HUES64 (cell line): Measurements from ENCODE around the gene SACS.
"Not testable (repeated sequence)": the region's sequence is repeated elsewhere in the genome, so short reads cannot be mapped to it uniquely, and the experiment has no call there.

Experiments
- H3K27ac ChIP-seq: 2 replicates; pipeline ENCODE4 v1.7.0; 2013; ENCODE audit warnings: low read depth, low read length, inconsistent platforms
- H3K27me3 ChIP-seq: 2 replicates; pipeline ENCODE4 v1.6.1; 2013; ENCODE audit warnings: mild to moderate bottlenecking, low read length; ENCODE audit not compliant: insufficient read depth
- H3K36me3 ChIP-seq: 2 replicates; pipeline ENCODE4 v1.6.1; 2013; ENCODE audit warnings: mild to moderate bottlenecking, low read length; ENCODE audit not compliant: insufficient read depth
- H3K4me1 ChIP-seq: 2 replicates; pipeline ENCODE4 v1.6.1; 2013; ENCODE audit warnings: mild to moderate bottlenecking, low read length, moderate library complexity; ENCODE audit not compliant: insufficient read depth
- H3K4me3 ChIP-seq: 2 replicates; pipeline ENCODE4 v1.5.1; 2013; ENCODE audit warnings: mild to moderate bottlenecking, low read length, moderate library complexity
- H3K9ac ChIP-seq: 2 replicates; pipeline ENCODE4 v1.6.1; 2013; ENCODE audit warnings: mild to moderate bottlenecking, low read depth, low read length
- H3K9me3 ChIP-seq: 2 replicates; pipeline ENCODE4 v1.6.1; 2013; ENCODE audit warnings: low read depth, low read length; ENCODE audit not compliant: insufficient read depth
- WGBS: fragments of 150-250, 120-280 bp; methylation state at CpG from one replicate; pipeline ENCODE4 v1.1.7; 2013; ENCODE audit warnings: missing lambda C conversion rate; 5-methylcytosine and 5-hydroxymethylcytosine counted together

The SACS gene

GRCh38 chr13:23453132-23453531 lies 19.6 kb upstream of the SACS start:
- Histone ChIP-seq H3K4me3 (no peak overlapping the region), H3K27me3 (no peaks in the 10 kb centered on the region), H3K36me3 (no peaks in the 10 kb centered on the region), H3K4me1 (peaks cover 29% of the 10 kb centered on the region), H3K9ac (no peak overlapping the region), H3K9me3 (no peaks in the 10 kb centered on the region), H3K27ac (no peak overlapping the region)
- 86% methylated on average over 8 of the region's 8 CpGs for WGBS

- no peaks in the 10 kb centered on the region for H3K9me3 ChIP-seq
Measured at GRCh38 chr13:23450340-23451046, 17.0 kb upstream of the SACS start.

DNA sequence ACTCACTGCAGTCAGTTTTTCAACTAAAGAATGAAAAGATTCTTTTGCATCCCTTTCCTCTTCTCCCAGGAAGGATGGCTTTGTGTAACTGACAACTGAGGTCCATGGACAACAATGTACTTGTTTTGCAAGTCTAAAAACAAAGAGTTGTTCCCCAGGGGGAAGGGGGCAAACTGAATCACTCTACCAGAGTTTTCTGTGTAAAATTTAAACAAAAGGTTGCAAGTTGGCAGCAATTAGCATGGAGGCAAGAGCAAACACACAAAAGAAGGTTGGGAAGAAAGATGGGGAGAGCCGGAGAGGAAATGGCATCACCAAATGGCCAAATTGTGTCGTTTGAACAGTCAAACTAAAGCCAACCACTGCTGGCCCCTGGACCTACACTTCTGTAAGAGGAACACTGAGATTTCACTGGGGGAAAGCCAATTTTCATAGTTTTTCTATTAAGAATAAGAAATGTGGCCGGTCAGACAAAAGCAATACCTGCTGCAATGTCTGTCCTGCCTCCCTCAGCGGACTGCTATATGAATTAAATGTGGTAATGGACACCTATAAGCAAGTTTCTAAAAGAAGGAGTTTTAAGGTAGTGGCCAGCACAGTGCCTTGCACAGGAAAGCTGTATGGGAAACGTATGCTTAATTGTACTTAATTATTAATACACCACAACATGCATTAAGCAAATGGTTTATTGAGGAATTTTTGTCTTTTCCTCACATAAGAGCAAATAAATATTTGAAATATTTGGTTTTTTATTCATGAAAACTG lies 16.1 kb upstream of the SACS start:
- H3K9ac ChIP-seq, result peak overlapping the region; percentile 58
- H3K9me3 ChIP-seq, result no peaks in the 10 kb centered on the region
- peak overlapping the region; percentile 93 for H3K27ac ChIP-seq
- WGBS, result 26% methylated on average over 4 of the region's 5 CpGs
- no peaks in the 10 kb centered on the region for H3K27me3 ChIP-seq
- H3K4me1 ChIP-seq, result peaks cover 35% of the 10 kb centered on the region
- H3K4me3 ChIP-seq, result peak overlapping the region; percentile 6; the same call in 1 of the 2 replicates
- H3K36me3 ChIP-seq, result no peaks in the 10 kb centered on the region

More at GRCh38 chr13:23450340-23451046, 17.0 kb upstream of the SACS start:
- Histone ChIP-seq H3K4me1 (peaks cover 34% of the 10 kb centered on the region), H3K27ac (peak overlapping the region; percentile 93), H3K36me3 (no peaks in the 10 kb centered on the region), H3K27me3 (no peaks in the 10 kb centered on the region), H3K9ac (peak overlapping the region; percentile 58; the same call in 1 of the 2 replicates), H3K4me3 (no peak overlapping the region)
- 64% methylated on average over 7 of the region's 8 CpGs for WGBS

DNA sequence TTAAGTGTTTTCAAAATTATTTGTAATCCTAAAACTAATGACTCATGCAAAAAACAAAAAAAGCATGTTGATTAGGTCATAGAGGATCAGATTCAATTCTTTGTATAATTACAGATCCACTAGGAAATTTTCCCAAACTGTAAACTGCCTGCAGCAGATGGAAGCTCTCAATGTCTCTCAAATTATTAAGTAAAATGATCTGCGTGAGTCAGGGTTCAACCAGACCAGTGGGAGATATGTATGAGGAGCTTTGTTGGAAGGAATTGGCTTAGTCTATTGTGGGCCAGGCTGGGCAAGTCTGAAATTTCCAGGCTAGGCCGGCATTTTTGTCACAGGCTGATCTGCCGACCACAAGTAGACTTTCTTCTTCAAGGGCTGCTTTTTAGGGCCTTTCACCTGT lies 14.4 kb upstream of the SACS start:
- Histone ChIP-seq H3K36me3 (no peaks in the 10 kb centered on the region), H3K9ac (no peak overlapping the region), H3K27me3 (no peaks in the 10 kb centered on the region), H3K27ac (peak overlapping the region; percentile 69; the same call in 1 of the 2 replicates), H3K4me1 (peaks cover 35% of the 10 kb centered on the region), H3K9me3 (no peaks in the 10 kb centered on the region), H3K4me3 (no peak overlapping the region)
- WGBS, result 96% methylated on average over 3 of the region's 3 CpGs

DNA sequence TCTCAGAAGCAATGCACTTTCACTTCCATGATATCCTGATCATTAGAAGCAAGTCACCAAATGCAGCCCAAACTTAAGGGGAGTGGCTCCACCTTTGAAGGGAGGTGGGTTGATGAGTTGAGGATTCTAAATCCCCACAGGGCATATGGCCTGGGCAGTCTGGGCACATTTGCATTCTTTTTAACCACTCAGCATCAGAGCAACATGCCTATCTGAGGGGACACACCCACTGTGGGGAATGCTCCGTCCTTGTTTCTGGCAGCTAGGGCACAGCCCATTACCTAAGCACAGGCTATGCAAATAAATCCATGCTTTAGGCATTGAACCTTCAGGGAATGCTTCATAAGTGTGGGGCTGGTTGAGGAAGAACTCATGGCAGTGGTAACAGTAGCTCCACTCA lies 12.3 kb upstream of the SACS start:
- no peak overlapping the region for H3K4me3 ChIP-seq
- no peaks in the 10 kb centered on the region for H3K27me3 ChIP-seq
- no peaks in the 10 kb centered on the region for H3K9me3 ChIP-seq
- no peaks in the 10 kb centered on the region for H3K36me3 ChIP-seq
- no peak overlapping the region for H3K9ac ChIP-seq
- WGBS, result 58% methylated on average over 1 of the region's 1 CpG
- peaks cover 26% of the 10 kb centered on the region for H3K4me1 ChIP-seq
- H3K27ac ChIP-seq, result no peak overlapping the region

- Histone ChIP-seq H3K36me3 (no peaks in the 10 kb centered on the region), H3K9ac (no peak overlapping the region), H3K27me3 (no peaks in the 10 kb centered on the region), H3K27ac (no peak overlapping the region), H3K9me3 (no peaks in the 10 kb centered on the region), H3K4me1 (peaks cover 10% of the 10 kb centered on the region), H3K4me3 (no peak overlapping the region)
- 96% methylated on average over 2 of the region's 2 CpGs for WGBS
Measured at GRCh38 chr13:23443878-23444277, 10.4 kb upstream of the SACS start.

DNA sequence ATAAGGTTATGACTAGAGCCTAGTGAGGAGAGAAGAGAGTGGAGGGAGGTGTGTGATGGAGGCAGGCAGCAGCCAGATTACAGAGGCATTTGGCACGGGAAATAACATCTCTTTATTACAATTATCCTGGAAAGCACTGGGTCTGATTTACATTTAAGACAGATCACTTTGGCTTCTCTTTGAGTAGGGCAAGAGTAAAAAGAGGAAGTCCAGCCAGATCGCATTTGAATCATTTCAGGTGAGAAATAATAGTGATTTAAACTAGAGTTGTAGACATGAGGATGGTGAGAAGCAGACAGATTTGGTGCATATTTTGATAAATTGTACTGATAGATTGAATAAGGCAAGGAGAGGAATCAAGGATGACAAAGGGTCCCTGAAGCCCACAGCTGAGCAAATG lies 9.6 kb upstream of the SACS start:
- Histone ChIP-seq H3K27me3 (no peaks in the 10 kb centered on the region), H3K9me3 (no peaks in the 10 kb centered on the region), H3K9ac (no peak overlapping the region), H3K4me1 (peaks cover 6% of the 10 kb centered on the region; the same call in 1 of the 2 replicates), H3K36me3 (no peaks in the 10 kb centered on the region), H3K27ac (no peak overlapping the region), H3K4me3 (no peak overlapping the region)
- 90% methylated on average over 2 of the region's 2 CpGs for WGBS

DNA sequence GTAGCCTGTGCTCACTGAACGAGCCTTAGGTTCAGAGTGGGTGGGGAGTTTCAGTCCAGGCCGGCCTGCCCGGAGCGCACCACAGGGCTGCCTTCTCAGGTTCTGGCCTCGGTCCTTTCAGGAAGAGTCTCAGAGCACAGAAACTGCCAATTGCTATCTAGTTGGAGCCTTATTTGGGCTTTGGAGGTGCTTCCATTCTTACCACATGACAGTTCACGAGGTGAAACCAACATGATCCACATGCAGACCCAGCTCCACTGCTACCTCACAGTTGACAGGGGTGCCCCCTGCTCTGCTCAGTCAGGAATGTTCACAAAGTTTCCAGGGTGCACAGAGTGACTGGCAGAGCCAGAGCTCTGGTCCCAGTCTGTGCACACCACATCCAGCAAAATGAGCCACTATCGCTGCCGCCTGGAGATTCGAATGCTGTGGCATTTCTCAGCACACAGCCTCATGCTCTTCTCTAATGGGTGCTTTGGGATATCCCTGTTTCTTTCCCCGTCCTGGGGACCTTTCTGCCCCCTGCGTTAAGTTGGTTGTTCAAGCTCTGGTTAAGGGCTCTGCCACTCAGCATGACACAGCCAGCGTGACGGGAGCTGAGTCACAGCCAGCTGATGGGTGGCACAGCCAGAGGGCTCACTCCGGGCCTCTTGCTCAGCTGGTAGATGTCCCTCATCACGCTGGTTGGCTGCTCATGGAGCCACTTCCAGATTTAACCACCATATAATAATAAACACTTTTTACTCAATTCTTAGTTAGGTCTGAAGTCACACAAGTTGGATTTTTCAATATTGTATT lies 7.5 kb upstream of the SACS start:
- no peak overlapping the region for H3K9ac ChIP-seq
- H3K4me1 ChIP-seq, result peaks cover 4% of the 10 kb centered on the region; the same call in 1 of the 2 replicates
- no peak overlapping the region for H3K27ac ChIP-seq
- H3K36me3 ChIP-seq, result no peaks in the 10 kb centered on the region
- H3K27me3 ChIP-seq, result no peaks in the 10 kb centered on the region
- WGBS, result 91% methylated on average over 15 of the region's 15 CpGs
- H3K4me3 ChIP-seq, result no peak overlapping the region
- no peaks in the 10 kb centered on the region for H3K9me3 ChIP-seq

DNA sequence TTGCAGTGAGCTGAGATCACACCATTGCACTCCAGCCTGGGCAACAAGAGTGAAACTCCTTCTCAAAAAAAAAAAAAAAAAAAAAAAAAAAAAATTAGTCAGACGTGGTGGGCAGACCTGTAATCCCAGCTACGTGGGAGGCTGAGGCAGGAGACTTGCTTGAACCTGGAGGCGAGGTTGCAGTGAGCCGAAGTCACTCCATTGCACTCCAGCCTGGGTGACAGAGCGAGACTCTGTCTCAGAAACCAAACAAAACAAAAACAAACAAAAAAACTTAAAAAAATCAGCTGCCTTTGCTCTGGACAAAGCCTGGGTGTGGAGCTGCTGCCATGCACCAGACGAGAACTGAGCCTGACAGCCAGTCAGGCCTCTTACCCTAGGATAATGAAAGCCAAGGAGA lies 6.8 kb upstream of the SACS start:
- not testable (repeated sequence) for H3K27me3 ChIP-seq, H3K9ac ChIP-seq, H3K27ac ChIP-seq, H3K36me3 ChIP-seq, H3K4me1 ChIP-seq, H3K4me3 ChIP-seq, H3K9me3 ChIP-seq
- WGBS, result 94% methylated on average over 6 of the region's 6 CpGs

DNA sequence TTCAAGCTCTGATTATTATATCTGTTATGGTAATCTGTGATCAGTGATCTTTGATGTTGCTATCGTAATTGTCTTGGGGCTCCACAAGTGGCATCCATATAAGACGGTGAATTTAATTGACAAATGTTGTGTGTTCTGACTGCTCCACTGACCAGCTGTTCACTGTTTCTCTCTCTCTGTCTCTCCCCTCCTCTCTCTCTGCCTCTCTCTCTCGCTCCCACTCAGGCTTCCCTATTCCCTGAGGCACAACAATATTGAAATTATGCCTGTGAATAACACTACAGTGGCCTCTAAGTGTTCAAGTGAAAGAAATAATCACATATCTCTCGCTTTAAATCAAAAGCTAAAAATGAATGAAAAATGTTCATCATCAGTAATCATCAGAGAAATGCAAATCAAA lies 4.4 kb upstream of the SACS start:
- H3K4me3 ChIP-seq, result no peak overlapping the region
- no peaks in the 10 kb centered on the region for H3K36me3 ChIP-seq
- no peak overlapping the region for H3K27ac ChIP-seq
- no peaks in the 10 kb centered on the region for H3K9me3 ChIP-seq
- WGBS, result 90% methylated on average over 4 of the region's 4 CpGs
- no peak overlapping the region for H3K9ac ChIP-seq
- H3K27me3 ChIP-seq, result no peaks in the 10 kb centered on the region
- H3K4me1 ChIP-seq, result peaks cover 12% of the 10 kb centered on the region

GRCh38 chr13:23436680-23437079 lies 3.2 kb upstream of the SACS start:
- Histone ChIP-seq H3K36me3 (no peaks in the 10 kb centered on the region), H3K9me3 (no peaks in the 10 kb centered on the region)
- WGBS, result 94% methylated on average over 5 of the region's 5 CpGs

More at GRCh38 chr13:23436680-23437079, 3.2 kb upstream of the SACS start:
- Histone ChIP-seq H3K9ac (no peak overlapping the region), H3K4me1 (peaks cover 21% of the 10 kb centered on the region), H3K4me3 (no peak overlapping the region), H3K27me3 (0 out of 2 replicates have a peak, but pooled peaks cover 6% of the 10 kb centered on the region), H3K27ac (no peak overlapping the region)
